ENCODE results near the gene MEX3A. TPM values are rescaled to one million over a fixed set of nuclear protein-coding genes. Genes with fewer than 3 reads are reported as not detected.

The MEX3A gene
- total and polyA plus RNA-seq, 10 of the 15 experiments (the other 5 are each of a cell fraction or from before 2014, with no cell fraction given) = 0.11 to 5.1 (median 1.7) TPM

DNA sequence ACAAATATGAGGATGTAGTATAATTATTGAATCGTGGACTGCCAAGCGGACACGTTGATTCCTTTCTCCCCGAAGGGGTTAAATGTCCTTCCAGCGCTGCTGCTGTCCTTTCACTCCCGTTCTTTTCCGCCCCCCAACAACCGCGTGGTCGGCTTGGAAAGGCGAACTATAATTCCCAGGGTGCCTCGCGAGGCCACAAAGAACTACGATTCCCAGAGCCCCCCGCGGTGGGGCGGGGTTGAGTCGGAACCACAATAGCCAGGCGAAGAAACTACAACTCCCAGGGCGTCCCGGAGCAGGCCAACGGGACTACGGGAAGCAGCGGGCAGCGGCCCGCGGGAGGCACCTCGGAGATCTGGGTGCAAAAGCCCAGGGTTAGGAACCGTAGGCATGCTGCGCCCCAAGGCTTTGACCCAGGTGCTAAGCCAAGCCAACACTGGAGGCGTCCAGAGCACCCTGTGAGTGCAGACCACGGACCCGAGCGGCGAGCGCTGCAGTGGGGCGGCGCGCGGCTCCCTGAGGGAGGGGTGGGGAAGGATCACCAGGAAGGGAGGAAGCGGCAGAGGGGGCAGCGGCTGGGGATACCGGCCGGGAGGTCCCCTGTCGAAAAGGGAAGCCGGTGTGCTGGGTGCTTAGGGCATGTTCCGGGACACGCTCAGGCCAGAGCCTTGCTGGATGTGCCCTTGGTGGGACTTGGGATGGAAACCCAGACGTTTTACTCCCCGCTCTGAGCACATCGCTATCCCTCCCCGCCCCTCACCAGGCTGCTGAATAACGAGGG, 27.6 kb downstream of the MEX3A start, which contains the start of gene LAMTOR2 (continued):
- TF ChIP-seq MLLT1 (IDR thresholded peaks at IDR 0.05) (peak; percentile 31; the same call in 1 of the 2 replicates), EGR1 (IDR thresholded peaks at IDR 0.05; ENCODE audit: borderline replicate concordance in 1 of 2, low read depth in 2 of 2, low read length in 2 of 2) (peak in 1 of 2 experiments; percentile 49; a peak in 2 of 3 replicates), MEF2A (IDR thresholded peaks at IDR 0.05; ENCODE audit: insufficient read depth, low read depth, low read length) (peak; percentile 71; the same call in 1 of the 2 replicates), POLR2AphosphoS5 (IDR thresholded peaks at IDR 0.05; ENCODE audit: low read length) (peak; percentile 72; the same call in 1 of the 2 replicates), YY1 (IDR thresholded peaks at IDR 0.05; ENCODE audit: low read depth, low read length) (peak; percentile 82), TCF12 (IDR thresholded peaks at IDR 0.05; ENCODE audit: low read depth, low read length) (peak; percentile 21; the same call in 1 of the 2 replicates), HCFC1 (IDR thresholded peaks at IDR 0.05; ENCODE audit: low read length) (peak; percentile 99), SIX5 (IDR thresholded peaks at IDR 0.05; ENCODE audit: low read depth, low read length, severe bottlenecking) (peak; percentile 99), EED (IDR thresholded peaks at IDR 0.05; ENCODE audit: low read depth) (0 out of 2 replicates have a peak, but pooled peaks have one; percentile 29), PML (IDR thresholded peaks at IDR 0.05; ENCODE audit: low read length) (peak; percentile 78), BHLHE40 (IDR thresholded peaks at IDR 0.05; ENCODE audit: borderline replicate concordance in 1 of 2, low read depth in 2 of 2, low read length in 1 of 2) (peak in 1 of 2 experiments; percentile 44; a peak in 1 of 4 replicates), RB1 (IDR thresholded peaks at IDR 0.05; ENCODE audit: borderline replicate concordance) (peak; percentile 71; the same call in 1 of the 2 replicates), IKZF1 (conservative IDR thresholded peaks at IDR 0.05) (peak; percentile 99), NFYB (IDR thresholded peaks at IDR 0.05; ENCODE audit: insufficient read depth, low read depth, low read length) (no peak), ASH2L (IDR thresholded peaks at IDR 0.05; ENCODE audit: borderline replicate concordance, low read depth) (0 out of 2 replicates have a peak, but pooled peaks have one; percentile 34), MXI1 (IDR thresholded peaks at IDR 0.05; ENCODE audit: low read depth, low read length) (peak; percentile 95), NFXL1 (IDR thresholded peaks at IDR 0.05; ENCODE audit: borderline replicate concordance) (no peak), LARP7 (IDR thresholded peaks at IDR 0.05) (peak; percentile 50; the same call in 1 of the 2 replicates), ZBTB40 (IDR thresholded peaks at IDR 0.05; ENCODE audit: borderline replicate concordance) (peak; percentile 78; the same call in 1 of the 2 replicates)
- TF ChIP-seq, protein P1, sequence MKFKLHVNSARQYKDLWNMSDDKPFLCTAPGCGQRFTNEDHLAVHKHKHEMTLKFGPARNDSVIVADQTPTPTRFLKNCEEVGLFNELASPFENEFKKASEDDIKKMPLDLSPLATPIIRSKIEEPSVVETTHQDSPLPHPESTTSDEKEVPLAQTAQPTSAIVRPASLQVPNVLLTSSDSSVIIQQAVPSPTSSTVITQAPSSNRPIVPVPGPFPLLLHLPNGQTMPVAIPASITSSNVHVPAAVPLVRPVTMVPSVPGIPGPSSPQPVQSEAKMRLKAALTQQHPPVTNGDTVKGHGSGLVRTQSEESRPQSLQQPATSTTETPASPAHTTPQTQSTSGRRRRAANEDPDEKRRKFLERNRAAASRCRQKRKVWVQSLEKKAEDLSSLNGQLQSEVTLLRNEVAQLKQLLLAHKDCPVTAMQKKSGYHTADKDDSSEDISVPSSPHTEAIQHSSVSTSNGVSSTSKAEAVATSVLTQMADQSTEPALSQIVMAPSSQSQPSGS (IDR thresholded peaks at IDR 0.05; ENCODE audit: low read length) = no peak
- TF ChIP-seq, protein P2, sequence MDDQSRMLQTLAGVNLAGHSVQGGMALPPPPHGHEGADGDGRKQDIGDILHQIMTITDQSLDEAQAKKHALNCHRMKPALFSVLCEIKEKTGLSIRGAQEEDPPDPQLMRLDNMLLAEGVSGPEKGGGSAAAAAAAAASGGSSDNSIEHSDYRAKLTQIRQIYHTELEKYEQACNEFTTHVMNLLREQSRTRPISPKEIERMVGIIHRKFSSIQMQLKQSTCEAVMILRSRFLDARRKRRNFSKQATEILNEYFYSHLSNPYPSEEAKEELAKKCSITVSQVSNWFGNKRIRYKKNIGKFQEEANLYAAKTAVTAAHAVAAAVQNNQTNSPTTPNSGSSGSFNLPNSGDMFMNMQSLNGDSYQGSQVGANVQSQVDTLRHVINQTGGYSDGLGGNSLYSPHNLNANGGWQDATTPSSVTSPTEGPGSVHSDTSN (IDR thresholded peaks at IDR 0.05; ENCODE audit: insufficient replicate concordance, low read depth, low read length) = no peak

Measured in GM12878 (cell line).